ENCODE results near the gene SBF2. TPM values are rescaled to one million over a fixed set of nuclear protein-coding genes. Genes with fewer than 3 reads are reported as not detected.
A peak's percentile ranks its signal among the peaks of the same experiment; 100 is the strongest.

SBF2 gene
- polyA plus RNA-seq, 1 donor from 2014 or later, result 53.4 TPM

DNA sequence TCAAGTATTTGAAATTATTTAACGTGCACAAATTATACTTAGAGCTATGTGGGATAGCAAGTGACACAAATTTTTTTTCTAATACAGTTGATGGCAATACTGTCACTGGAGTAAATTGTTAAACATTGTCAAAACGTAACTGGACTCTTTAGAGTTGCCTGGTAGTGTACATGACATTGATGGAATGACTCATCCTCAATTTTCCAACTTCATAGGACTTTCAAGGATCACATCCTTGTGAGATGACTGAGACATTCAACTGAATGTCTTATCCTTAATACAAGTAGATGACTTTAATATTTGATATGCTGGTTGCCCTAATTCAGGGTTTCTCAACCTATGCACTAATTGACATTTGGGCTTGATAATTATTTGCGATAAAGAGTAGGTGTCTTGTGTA, 320.1 kb downstream of the SBF2 start:
- no peaks in the 10 kb centered on the region for H3K36me3 ChIP-seq (ENCODE audit: insufficient read depth, low read length)
- no peaks in the 10 kb centered on the region for H3K79me2 ChIP-seq (replicated peaks; ENCODE audit: insufficient read depth, low read length)
- no peaks in the 10 kb centered on the region for H3F3A ChIP-seq (ENCODE audit: insufficient read depth, low read length, poor library complexity, severe bottlenecking)
- H3K4me2 ChIP-seq (ENCODE audit: low read length), result no peak overlapping the region
- no peaks in the 10 kb centered on the region for H3K27me3 ChIP-seq (ENCODE audit: insufficient read depth, low read depth, low read length)
- no peak overlapping the region for H2AFZ ChIP-seq (ENCODE audit: low read depth, low read length)
- no peaks in the 10 kb centered on the region for H3K9me2 ChIP-seq (ENCODE audit: insufficient read depth, low read length)
- no peaks in the 10 kb centered on the region for H4K20me1 ChIP-seq (ENCODE audit: insufficient read depth)
- H3K9me3 ChIP-seq (ENCODE audit: low read length), result no peaks in the 10 kb centered on the region
- no peak overlapping the region for H3K4me3 ChIP-seq (ENCODE audit: low read length)
- no peak overlapping the region for H3K27ac ChIP-seq (ENCODE audit: low read length)
- TF ChIP-seq, protein P1, sequence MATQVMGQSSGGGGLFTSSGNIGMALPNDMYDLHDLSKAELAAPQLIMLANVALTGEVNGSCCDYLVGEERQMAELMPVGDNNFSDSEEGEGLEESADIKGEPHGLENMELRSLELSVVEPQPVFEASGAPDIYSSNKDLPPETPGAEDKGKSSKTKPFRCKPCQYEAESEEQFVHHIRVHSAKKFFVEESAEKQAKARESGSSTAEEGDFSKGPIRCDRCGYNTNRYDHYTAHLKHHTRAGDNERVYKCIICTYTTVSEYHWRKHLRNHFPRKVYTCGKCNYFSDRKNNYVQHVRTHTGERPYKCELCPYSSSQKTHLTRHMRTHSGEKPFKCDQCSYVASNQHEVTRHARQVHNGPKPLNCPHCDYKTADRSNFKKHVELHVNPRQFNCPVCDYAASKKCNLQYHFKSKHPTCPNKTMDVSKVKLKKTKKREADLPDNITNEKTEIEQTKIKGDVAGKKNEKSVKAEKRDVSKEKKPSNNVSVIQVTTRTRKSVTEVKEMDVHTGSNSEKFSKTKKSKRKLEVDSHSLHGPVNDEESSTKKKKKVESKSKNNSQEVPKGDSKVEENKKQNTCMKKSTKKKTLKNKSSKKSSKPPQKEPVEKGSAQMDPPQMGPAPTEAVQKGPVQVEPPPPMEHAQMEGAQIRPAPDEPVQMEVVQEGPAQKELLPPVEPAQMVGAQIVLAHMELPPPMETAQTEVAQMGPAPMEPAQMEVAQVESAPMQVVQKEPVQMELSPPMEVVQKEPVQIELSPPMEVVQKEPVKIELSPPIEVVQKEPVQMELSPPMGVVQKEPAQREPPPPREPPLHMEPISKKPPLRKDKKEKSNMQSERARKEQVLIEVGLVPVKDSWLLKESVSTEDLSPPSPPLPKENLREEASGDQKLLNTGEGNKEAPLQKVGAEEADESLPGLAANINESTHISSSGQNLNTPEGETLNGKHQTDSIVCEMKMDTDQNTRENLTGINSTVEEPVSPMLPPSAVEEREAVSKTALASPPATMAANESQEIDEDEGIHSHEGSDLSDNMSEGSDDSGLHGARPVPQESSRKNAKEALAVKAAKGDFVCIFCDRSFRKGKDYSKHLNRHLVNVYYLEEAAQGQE (IDR thresholded peaks at IDR 0.05; ENCODE audit: borderline replicate concordance), result no peak
- TF ChIP-seq EZH2 (IDR thresholded peaks at IDR 0.05; ENCODE audit: borderline replicate concordance, insufficient read depth, low read length, poor library complexity, severe bottlenecking) (no peak), EP300 (conservative IDR thresholded peaks at IDR 0.05; ENCODE audit: poor library complexity, severe bottlenecking) (no peak), SMC3 (conservative IDR thresholded peaks at IDR 0.05; ENCODE audit: poor library complexity) (no peak)
- no peak overlapping the region for H3K9ac ChIP-seq (ENCODE audit: low read length)

DNA sequence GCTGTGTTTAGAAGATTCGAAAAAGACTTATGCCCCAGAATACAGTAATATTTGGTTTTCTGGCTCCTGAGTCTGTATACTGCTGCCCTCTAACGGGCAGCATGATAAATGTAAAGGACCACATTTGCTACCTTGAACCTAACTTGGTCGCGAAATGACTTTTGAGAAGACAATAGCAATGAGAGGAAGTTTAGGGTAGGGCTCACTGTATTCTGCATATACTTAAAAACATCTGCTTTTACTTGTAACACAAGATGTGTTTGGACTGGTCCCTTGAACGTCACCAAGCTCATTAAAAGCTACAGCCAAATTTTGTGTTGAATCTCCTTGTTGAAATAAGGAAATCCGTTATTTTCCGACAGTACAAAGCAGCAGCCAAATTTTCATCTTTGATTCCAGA, 321.0 kb downstream of the SBF2 start:
- Histone ChIP-seq H3K4me3 (ENCODE audit: low read length) (no peak overlapping the region), H2AFZ (ENCODE audit: low read depth, low read length) (no peak overlapping the region)

More for the DNA sequence above, 321.0 kb downstream of the SBF2 start:
- Histone ChIP-seq H3K79me2 (replicated peaks; ENCODE audit: insufficient read depth, low read length) (no peaks in the 10 kb centered on the region), H3K9me2 (ENCODE audit: insufficient read depth, low read length) (no peaks in the 10 kb centered on the region), H3K4me2 (ENCODE audit: low read length) (no peak overlapping the region), H3K27me3 (ENCODE audit: insufficient read depth, low read depth, low read length) (no peaks in the 10 kb centered on the region), H3K36me3 (ENCODE audit: insufficient read depth, low read length) (no peaks in the 10 kb centered on the region), H3K9me3 (ENCODE audit: low read length) (no peaks in the 10 kb centered on the region), H3K27ac (ENCODE audit: low read length) (no peak overlapping the region), H4K20me1 (ENCODE audit: insufficient read depth) (no peaks in the 10 kb centered on the region), H3K9ac (ENCODE audit: low read length) (no peak overlapping the region), H3F3A (ENCODE audit: insufficient read depth, low read length, poor library complexity, severe bottlenecking) (no peaks in the 10 kb centered on the region)
- TF ChIP-seq, protein P1 (IDR thresholded peaks at IDR 0.05; ENCODE audit: borderline replicate concordance), result no peak
- TF ChIP-seq, protein P2, sequence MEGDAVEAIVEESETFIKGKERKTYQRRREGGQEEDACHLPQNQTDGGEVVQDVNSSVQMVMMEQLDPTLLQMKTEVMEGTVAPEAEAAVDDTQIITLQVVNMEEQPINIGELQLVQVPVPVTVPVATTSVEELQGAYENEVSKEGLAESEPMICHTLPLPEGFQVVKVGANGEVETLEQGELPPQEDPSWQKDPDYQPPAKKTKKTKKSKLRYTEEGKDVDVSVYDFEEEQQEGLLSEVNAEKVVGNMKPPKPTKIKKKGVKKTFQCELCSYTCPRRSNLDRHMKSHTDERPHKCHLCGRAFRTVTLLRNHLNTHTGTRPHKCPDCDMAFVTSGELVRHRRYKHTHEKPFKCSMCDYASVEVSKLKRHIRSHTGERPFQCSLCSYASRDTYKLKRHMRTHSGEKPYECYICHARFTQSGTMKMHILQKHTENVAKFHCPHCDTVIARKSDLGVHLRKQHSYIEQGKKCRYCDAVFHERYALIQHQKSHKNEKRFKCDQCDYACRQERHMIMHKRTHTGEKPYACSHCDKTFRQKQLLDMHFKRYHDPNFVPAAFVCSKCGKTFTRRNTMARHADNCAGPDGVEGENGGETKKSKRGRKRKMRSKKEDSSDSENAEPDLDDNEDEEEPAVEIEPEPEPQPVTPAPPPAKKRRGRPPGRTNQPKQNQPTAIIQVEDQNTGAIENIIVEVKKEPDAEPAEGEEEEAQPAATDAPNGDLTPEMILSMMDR (IDR thresholded peaks at IDR 0.05; ENCODE audit: poor library complexity, severe bottlenecking), result peak; percentile 65
- TF ChIP-seq EP300 (conservative IDR thresholded peaks at IDR 0.05; ENCODE audit: poor library complexity, severe bottlenecking) (no peak), TAF1 (IDR thresholded peaks at IDR 0.05; ENCODE audit: low read depth) (no peak), POLR2AphosphoS5 (IDR thresholded peaks at IDR 0.05) (no peak), MXI1 (conservative IDR thresholded peaks at IDR 0.05; ENCODE audit: poor library complexity, severe bottlenecking) (no peak), EZH2 (IDR thresholded peaks at IDR 0.05; ENCODE audit: borderline replicate concordance, insufficient read depth, low read length, poor library complexity, severe bottlenecking) (no peak), RAD21 (conservative IDR thresholded peaks at IDR 0.05) (peak; percentile 66), SMC3 (conservative IDR thresholded peaks at IDR 0.05; ENCODE audit: poor library complexity) (peak; percentile 49)
